GM04503 (cell line): ENCODE results near the gene SRRM5.
A peak's percentile ranks its signal among the peaks of the same experiment; 100 is the strongest.
"Not testable (repeated sequence)": the region's sequence is repeated elsewhere in the genome, so short reads cannot be mapped to it uniquely, and the experiment has no call there.

Source experiments
- DNase-seq: peaks from one replicate; pipeline ENCODE4 v3.0.0-alpha.2; 2012; ENCODE audit warnings: low read depth

The SRRM5 gene

GRCh38 chr19:43611788-43612187 lies at the start of gene SRRM5:
SRRM5 (plus strand) TSS chr19:43612088; CDS start chr19:43612122, 34 bp downstream.
- DNase-seq = no peak

- no peak for DNase-seq
Measured at GRCh38 chr19:43562226-43562697, 49.6 kb upstream of the SRRM5 start.

DNA sequence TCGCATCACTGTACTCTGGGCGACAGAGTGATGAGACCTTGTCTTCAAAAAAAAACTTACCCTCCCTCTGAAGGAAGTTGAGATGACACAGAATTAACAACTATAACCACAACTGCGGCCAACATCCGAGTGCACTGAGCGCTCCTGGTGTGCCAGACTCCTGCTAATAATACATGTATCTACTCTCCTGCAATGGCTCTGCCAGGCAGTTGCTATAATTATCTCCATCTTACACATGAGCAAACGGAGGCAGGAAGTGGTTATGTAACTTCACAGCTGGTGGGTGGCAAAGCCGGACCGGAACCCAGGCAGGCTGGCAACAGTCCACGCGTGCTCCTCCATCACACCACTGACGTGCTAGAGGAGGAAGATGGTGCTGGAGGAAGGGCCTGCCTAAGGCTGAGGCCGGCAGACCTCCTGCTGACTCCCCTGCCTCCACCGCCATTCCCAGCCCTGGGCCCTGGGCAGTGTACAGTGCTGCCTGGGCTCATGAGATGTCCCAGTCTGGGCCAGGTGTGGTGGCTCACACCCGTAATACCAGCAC lies 49.1 kb upstream of the SRRM5 start:
- peak; percentile 82 for DNase-seq

GRCh38 chr19:43563816-43564457 lies 48.0 kb upstream of the SRRM5 start:
- DNase-seq = no peak

- no peak for DNase-seq
Measured at GRCh38 chr19:43564800-43565199, 47.1 kb upstream of the SRRM5 start.

- no peak for DNase-seq
Measured at GRCh38 chr19:43569657-43570056, 42.2 kb upstream of the SRRM5 start.

GRCh38 chr19:43570174-43570791 lies 41.6 kb upstream of the SRRM5 start:
- no peak for DNase-seq

DNA sequence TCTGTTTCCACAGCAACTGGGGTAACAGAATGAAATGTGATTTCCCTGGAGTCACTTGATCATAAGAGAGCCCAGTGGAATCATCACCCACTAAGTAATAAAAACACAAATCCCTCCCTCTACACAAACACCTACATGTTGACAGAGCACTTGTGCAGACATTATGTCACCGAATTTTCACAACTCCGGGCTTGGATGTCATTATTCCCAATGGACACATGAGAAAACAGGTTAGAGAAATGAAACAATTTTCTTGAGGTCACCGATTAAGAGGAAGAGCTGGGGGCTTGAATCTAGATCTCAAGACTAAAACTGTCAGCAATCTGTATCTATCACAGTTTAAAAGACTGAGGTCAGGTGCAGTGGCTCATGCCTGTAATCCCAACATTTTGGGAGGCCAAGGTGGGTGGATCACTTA lies 39.7 kb upstream of the SRRM5 start:
- no peak for DNase-seq

GRCh38 chr19:43574424-43575155 lies 37.3 kb upstream of the SRRM5 start:
- DNase-seq = no peak

- DNase-seq = peak; percentile 88
Measured at GRCh38 chr19:43575156-43575950, 36.5 kb upstream of the SRRM5 start, which contains the start of the genes PINLYP and XRCC1. PINLYP (plus strand) TSS chr19:43575801; CDS start chr19:43577192, 1,391 bp downstream. XRCC1 (minus strand) TSS chr19:43575527; CDS start chr19:43575458, 69 bp downstream.

GRCh38 chr19:43575955-43576878 lies 35.7 kb upstream of the SRRM5 start:
- no peak for DNase-seq

DNA sequence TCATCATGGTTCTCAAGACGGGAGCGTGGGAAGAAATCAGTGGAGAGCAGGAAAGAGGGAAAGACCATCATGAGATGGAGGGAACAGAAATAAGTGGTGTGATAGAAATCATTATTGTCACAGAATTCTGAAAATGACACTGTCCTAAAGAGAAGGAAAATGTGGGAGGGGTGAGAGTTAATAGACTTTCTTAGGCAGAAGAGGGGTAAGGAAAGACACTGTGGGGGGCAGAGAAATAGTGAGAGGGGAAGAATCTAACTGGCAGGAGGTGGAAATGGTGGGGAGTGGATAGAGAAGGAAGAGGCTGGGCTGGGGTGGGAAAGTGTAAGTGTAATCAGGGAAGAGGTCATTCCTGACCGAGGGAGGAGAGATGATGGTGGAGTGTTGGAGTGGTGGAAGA lies 33.1 kb upstream of the SRRM5 start:
- DNase-seq = no peak

- DNase-seq = no peak
Measured at GRCh38 chr19:43581467-43581866, 30.4 kb upstream of the SRRM5 start.

DNA sequence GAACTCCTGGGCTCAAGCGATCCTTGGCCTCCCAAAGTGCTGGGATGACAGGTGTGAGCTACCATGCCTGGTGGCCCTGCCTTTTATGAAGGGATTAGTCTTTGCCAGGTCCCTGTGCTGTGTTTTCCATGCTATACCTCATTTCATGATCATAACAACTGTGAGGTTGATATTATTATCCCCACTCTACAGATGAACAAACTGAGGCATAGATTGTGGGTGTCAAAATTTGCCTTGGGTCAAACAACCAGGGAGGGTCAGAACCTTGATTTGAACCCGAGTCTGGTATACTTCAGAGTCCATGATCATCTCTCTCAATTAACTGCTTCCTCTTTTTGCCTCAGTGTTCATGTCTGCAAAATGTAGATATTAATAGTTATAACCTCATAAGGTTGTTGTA lies 29.4 kb upstream of the SRRM5 start:
- no peak for DNase-seq

- DNase-seq = no peak
Measured at GRCh38 chr19:43584484-43584883, 27.4 kb upstream of the SRRM5 start.

DNA sequence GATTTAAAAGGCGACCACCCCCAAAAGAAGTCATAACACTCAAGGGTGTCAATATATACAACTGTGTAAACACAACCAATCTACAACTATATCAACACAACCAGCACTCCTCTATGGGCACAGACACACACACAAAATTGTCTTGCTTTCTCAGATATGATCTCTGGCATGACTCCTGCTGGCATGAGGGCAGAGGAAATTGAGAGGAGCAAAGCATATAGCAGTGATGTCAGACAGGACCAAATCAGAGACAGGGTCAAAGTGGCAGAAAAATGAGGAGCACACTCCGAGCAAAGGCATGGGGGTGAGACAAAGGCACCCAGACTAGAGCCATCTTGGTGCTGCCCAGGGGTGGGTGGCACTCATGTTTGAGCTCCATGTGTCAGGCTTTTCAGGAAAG lies 25.5 kb upstream of the SRRM5 start:
- DNase-seq = no peak

GRCh38 chr19:43587029-43587428 lies 24.9 kb upstream of the SRRM5 start:
- not testable (repeated sequence) for DNase-seq

DNA sequence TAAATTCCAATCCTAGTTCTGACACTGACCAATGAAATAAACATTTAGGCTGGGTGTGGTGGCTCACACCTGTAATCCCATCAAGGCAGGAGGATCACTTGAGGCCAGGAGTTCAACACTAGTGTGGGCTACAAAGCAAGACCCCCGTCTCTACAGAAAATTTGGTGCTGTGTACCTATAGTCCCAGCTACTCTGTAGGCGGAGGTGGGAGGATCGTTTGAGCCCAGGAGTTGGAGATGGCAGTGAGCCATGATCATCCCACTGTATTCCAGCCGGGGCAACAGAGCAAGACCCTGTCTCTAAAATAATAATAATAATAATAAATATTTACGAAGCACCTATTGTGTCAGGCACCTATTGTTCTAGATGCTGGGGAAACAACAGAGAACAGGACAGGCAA lies 22.6 kb upstream of the SRRM5 start:
- no peak for DNase-seq

GRCh38 chr19:43589678-43590077 lies 22.2 kb upstream of the SRRM5 start:
- no peak for DNase-seq

DNA sequence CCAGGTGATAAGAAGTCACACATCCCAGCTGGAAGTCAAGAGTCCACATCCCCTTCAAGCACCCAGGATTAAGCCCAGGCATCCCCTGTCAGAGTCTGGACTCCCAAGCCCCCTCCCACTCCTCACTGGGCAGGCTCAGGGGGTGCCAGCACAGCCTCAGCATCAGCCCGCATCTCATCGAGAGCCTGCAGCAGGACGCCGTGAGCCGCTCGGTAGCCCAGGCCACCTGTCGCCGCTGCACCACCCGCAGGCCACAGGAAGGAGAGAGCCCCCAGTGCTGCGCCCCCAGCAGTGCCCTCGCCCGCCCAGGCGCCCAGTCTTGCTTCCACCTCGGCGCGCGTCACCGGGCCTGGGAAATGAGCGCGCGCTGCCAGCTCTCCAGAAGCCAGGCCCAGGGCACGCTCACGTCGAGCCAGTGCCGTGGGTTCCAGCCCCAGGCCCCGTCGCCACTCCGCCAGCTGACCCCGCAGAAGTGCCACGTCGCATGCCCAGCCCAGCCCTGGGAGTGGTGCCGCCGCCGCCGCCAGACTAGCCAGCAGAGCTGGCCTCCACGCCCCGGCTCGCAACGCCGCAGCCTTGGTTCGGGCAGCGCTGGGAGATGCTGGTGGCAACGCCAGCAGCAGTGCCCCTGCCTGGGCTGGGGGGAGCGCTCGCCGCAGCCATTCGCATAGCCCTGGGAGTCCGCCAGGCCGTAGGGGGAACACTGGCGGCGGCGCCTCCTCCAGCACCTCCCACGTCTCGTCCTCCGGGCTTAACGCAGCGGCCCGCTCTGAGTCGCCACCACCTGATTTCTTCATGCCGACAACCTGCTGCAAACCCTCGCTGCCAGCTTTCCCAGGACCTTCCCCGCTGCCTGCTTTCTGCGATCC lies 19.8 kb upstream of the SRRM5 start:
- DNase-seq = no peak
